Stimulated activated CD4-positive, alpha-beta T cell treated with anti-CD3 and anti-CD28 coated beads, TNF-alpha, amount 100 ng/mL, for 1 hour (primary cell): Measurements from ENCODE around the gene ZNF22.

Source experiments
- DNase-seq, 3 donors: peaks; one replicate each; pipeline ENCODE4 v3.0.0-alpha.2; 2020; ENCODE audit warnings: low read depth in 3 of 3, low spot score in 1 of 3

Gene ZNF22

GRCh38 chr10:44989597-44990301 is 11.0 kb upstream of the ZNF22 start:
- DNase-seq, result no peak

- no peak for DNase-seq
These were observed 10.4 kb upstream of the ZNF22 start for GRCh38 chr10:44990302-44990655.

GRCh38 chr10:44990965-44991364 is 9.8 kb upstream of the ZNF22 start:
- DNase-seq, result no peak

- DNase-seq, result no peak
These were observed 9.2 kb upstream of the ZNF22 start for GRCh38 chr10:44991571-44991970.

GRCh38 chr10:44992070-44992731 is 8.5 kb upstream of the ZNF22 start:
- no peak for DNase-seq

GRCh38 chr10:44992732-44993225 is 7.9 kb upstream of the ZNF22 start:
- DNase-seq, result no peak

GRCh38 chr10:44993226-44993921 is 7.3 kb upstream of the ZNF22 start:
- no peak for DNase-seq

- no peak for DNase-seq
These were observed 6.6 kb upstream of the ZNF22 start for GRCh38 chr10:44993922-44994751.

- DNase-seq, result no peak
These were observed 5.8 kb upstream of the ZNF22 start for GRCh38 chr10:44994752-44995530.

- DNase-seq, result no peak
These were observed 5.2 kb upstream of the ZNF22 start for GRCh38 chr10:44995581-44995913.

- DNase-seq, result no peak
These were observed 4.6 kb upstream of the ZNF22 start for GRCh38 chr10:44995914-44996669.

GRCh38 chr10:44997105-44997748 is 3.5 kb upstream of the ZNF22 start:
- no peak for DNase-seq

GRCh38 chr10:44998146-44998631 is 2.5 kb upstream of the ZNF22 start:
- no peak for DNase-seq

- DNase-seq, result no peak
These were observed 478 bp upstream of the ZNF22 start for GRCh38 chr10:45000138-45000751.

- DNase-seq, result peak in 1 of 3 donors; percentile 24
These were observed 842 bp downstream of the ZNF22 start for GRCh38 chr10:45001381-45002148.

- no peak for DNase-seq
These were observed 2.8 kb downstream of the ZNF22 start for GRCh38 chr10:45003432-45004000.

- DNase-seq, result no peak
These were observed 3.9 kb downstream of the ZNF22 start for GRCh38 chr10:45004661-45005060.

GRCh38 chr10:45005284-45005683 is 4.6 kb downstream of the ZNF22 start:
- DNase-seq, result no peak
